ENCODE results near the gene C10orf67.
"Not testable (repeated sequence)": the region's sequence is repeated elsewhere in the genome, so short reads cannot be mapped to it uniquely, and the experiment has no call there.

C10orf67 gene

DNA sequence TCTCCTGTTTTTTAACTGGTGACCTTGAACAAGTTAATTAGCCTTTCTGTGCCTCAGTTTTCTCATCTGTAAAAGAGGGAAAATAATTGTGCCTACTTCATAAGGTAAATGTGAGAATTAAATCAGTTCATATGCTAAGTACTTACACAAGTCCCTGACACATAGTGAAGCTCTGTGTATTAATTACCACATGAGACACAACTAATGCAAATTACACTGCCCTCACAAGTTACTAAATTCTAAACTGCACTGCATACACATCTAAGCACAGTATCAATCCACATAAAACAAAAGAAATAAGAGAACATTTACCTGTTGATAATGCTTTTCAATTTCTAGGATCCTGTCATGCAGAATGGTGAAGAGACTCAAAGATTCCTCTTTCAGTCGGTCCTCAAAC lies 22.5 kb downstream of the C10orf67 start:
- DNase-seq, result no peak

DNA sequence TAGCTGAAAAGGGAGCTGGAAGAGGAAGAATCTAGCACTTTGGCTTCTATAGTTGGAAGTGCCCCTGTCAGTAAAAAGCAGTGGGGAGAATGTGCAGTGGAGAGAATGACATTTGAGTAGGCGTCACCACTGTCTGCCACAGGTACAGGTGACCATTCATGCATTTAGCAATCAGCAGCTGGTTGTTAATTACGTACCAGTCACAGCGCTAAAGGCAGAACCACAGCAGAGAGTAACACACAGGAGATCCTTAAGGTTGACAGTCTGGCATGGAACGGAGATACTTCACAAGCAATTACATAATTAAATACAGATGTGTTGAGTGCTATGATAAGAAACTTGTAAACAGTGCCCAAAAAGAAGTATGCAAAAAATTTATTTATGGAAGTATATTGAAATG lies 24.8 kb downstream of the C10orf67 start:
- DNase-seq, result no peak

DNA sequence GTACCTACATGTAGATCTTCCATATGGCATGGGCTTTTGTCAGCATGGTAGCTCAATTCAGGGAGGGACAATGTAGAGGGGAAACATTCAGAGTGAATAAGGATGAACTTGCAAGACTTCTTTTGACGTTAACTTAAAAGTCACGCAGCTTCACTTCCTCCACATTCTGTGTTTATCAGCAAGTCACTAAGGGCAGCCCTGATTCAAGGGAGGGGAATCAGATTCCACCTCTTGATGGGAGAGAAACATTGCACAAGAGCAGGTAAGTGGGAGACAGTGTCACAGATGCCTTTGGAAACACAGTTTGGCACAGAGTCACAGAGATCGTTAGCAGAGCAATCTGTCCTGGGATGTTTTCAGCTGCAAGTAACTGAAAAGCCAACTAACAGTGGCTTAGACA lies 26.2 kb downstream of the C10orf67 start:
- no peak for DNase-seq

DNA sequence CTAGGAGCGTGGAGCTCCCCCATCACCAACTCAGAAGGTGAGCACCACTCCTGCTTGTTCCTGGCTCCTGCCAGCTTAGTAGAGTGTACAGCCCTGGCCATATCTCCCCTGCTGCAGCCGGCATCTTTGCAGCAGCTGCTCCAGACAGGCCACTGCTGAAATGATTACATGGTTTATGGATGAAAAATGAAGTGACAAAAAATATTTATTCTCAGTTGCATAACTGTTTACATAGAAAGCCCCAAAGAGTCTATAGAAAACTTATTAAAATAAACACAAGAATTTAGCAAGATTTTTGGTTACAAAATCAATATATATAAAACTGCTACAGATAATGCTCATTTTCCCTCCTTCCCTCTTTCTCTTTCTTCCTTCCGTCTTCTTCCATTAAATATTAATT lies 27.2 kb downstream of the C10orf67 start:
- no peak for DNase-seq

DNA sequence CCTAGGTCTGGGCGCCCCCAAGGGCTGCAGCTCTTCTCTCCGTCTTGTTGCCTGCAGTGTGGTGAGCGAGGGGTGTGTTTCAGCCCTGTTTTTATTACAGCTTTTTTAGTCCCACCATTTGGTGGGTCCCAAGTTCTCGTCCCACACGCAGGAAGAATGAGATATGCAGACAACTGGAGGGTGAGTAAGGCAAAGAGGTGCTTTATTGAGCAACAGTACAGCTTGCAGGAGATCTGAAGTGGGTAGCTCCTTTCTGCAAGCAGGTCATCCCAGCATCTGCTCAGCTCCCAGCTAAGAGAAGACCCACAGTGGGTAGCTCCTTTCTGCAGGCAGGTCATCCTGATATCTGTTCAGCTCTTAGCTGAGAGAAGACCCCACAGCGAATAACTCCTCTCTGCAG lies 28.2 kb downstream of the C10orf67 start:
- DNase-seq, result no peak

DNA sequence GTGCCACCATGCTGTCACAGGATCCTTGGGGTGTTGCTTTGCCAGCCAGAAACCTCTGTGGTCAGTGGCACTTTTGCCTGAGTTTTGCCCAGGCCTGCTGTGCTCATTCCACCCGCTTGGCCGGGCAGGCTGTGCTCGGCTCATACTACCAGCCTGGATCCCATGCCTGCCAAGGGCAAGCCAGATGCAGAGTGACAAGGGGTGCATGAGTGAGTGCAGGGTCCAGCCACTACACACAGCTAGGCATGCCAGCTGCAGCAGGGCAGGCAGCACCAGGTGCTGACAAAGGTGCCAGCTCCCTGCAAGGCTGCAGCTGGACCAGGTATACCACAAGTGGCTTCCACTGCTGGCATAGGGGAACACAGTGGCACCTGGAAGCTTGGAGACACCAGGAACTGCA lies 28.6 kb downstream of the C10orf67 start:
- no peak for DNase-seq

DNA sequence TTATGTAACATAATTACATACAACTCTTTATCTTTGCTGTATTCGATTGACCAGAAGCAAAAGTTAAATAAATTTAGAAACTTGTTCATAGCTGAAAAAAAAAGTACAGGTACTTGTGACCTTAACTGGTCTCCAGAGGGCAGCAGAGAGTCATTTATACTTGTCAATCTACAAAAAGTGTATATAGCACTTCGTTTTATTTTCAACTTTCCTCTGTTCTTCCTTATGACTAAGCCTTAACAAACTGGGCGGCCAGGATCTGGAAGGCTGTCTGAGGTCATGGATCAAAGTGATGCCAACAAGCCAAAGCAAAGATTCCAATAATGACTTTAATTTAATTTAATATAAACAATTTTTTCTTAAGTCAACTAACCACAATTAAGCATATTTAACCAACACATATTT lies 29.8 kb downstream of the C10orf67 start:
- peak; percentile 47 for DNase-seq

DNA sequence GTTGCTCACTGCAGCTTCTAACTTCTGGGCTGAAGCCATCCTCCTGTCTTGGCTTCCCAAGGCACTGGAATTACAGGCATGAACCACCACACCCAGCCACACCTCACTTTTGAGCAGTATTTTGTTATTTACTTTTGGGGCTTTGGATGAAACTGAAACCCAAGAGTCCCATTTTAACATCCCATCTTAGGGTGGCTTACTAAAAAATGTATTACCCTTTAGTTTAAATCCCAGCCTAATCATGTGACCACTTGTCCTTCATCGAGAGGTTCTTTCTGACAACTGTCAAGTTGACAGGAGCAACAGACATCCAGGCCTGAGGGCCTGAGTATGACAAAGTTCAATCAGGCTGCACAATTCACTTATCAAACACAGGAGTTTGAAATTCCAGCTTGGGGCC lies 33.6 kb downstream of the C10orf67 start:
- no peak for DNase-seq

DNA sequence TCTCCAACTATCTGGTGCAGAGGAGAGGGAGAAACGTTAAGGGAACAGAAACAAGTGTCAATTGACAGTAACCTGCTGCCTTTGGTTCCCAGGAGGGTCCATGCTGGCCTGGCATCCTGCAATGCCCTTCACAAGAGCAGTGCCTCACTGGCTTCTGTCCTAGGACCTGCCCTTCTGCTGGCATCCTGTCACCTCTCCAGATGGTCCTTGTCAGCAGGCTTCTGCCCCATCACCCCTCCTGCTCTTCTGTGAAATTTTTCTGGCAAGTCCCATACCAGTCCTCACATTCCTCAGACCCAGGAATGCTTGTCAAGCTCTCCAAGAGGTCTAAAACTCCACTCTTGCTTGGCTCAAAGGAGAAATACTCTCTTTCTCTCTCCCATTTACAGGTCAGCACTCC lies 34.2 kb downstream of the C10orf67 start:
- DNase-seq, result no peak

DNA sequence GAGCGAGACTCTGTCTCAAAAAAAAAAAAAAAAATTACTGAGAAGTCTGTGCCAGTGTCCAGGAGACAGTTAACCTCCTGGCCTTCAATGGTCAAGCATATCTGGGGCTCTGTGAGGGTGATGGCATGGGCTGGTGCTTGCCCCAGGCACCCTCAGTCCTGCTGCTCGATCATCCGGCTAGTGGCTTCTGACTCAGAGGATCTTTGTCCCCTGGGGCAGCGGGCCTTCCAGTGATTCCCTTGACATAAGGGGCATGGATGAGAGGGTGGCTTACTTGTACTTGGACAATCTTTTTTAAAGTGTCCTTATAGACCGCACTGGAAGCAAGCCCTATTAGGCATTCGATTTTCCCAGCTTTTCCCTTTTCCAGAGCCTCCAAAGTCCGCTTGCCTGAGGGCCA lies 44.6 kb downstream of the C10orf67 start:
- DNase-seq, result not testable (repeated sequence)

DNA sequence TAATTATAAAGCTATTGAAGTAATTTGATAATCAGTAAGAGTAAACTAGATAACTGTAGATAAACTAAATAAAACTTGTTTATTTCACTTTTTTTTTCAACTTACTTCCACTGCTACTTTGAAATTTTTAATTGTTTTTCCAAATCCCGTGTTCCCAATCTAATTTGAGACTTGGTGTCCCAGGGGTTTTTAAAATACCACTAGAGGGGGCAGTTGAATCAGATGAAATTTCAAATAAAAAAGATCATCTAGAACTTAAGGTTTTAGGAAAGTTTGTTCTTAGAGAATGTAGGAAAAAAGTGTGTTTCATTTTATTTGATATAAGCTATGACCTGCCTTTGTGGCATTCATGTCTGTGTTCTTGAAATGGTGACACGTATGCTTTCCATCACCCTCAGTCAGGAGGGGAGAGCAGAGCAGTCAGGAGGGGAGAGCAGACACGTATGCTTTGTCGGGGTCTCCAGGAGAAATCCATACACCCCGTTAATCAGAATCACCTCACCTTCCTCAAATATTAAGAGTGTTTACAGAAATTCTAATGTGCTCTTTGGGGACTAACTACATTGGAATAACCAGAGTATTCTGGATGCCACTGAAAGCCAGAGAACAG lies 49.9 kb downstream of the C10orf67 start:
- DNase-seq, result no peak

DNA sequence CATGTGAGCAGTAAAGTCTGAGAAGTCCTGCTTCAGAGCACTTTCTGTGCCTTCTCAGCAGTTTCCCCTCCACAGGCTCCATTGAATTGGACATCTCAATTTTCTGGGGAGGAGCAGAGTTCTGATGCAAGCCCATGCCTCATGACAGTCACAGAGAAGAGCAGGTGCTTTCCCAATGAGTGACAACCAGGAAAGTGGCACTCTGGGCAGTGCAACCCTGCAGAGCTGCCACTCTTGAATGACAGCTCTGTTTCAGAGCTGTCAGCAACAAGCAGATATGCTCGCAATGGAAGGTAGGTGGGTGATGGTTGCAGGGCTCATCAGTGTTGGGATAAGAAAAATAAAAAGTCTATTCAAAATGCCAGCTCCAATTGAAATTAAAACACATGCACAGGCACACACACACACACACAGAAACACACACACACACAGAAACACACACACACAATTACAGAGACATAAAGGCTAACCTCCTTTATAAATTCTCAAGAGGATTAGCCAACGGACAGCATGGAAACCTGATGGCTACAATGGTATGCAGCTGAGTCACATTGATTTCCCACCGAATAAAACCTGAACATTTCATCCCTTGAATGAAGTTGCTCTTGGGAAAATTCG lies 50.5 kb downstream of the C10orf67 start:
- peak; percentile 30 for DNase-seq

DNA sequence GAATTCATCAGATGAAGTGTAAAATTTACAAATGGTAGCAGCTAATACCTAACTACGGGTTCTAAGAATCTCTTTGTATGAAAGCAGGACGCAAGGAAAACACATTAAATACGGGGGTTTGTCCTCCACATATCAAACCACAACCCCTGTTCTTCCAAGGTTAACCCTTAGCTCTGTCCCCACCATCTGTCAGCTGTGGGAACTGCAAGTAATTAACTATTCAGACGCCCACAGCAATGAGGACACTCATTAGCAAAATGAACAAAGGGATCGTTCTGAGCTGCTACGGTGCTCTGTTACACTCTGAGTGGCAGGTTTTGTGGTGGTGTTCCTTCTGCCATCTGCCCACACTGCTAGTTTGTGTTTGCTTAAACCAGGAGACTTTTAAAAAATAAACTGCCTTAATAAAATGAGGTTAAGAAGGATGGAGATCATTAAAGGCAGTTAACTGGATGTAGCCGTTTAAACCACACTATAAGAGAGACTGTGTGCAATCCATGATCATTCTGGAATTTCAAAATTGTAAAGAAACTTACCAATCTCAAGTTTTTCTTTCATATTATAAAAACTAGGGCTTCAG lies 51.4 kb downstream of the C10orf67 start:
- DNase-seq, result peak; percentile 79

DNA sequence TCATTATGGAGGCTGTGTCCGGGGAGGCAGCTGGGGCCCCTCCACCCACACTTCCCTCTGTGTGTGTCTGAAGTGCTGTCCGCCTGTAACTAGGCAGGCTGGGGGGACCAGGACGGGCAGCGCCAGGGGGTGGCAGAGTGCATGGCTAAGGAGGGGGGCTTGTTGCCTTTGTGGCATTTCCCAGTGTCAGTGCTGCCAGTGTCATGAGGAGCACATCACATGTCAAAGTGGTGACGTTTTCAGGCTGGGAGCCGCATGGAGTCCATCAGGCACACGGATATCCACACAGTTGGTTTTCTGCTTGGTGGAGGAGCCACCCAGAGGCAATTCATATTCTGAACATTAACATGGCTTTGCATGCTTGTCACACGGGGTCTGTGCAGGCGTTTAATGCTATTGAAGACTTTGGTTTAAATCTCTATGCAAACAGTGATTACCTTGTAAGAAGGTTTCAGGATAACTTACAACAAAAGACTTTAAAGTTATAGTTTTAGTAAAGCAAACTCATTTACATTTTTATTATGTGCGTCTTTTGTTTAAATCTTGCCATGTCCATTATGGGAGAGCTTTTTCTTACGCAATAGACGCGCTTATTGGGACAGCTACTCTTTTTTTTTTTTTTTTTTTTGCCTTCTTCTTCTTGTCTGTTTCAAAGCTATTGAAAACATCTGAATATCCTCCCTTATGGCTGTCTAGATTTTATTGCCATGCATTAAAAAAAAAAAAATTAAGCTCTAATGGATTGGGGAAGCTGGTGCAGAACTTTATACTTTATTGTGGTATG lies 52.9 kb downstream of the C10orf67 start:
- DNase-seq, result peak; percentile 71

DNA sequence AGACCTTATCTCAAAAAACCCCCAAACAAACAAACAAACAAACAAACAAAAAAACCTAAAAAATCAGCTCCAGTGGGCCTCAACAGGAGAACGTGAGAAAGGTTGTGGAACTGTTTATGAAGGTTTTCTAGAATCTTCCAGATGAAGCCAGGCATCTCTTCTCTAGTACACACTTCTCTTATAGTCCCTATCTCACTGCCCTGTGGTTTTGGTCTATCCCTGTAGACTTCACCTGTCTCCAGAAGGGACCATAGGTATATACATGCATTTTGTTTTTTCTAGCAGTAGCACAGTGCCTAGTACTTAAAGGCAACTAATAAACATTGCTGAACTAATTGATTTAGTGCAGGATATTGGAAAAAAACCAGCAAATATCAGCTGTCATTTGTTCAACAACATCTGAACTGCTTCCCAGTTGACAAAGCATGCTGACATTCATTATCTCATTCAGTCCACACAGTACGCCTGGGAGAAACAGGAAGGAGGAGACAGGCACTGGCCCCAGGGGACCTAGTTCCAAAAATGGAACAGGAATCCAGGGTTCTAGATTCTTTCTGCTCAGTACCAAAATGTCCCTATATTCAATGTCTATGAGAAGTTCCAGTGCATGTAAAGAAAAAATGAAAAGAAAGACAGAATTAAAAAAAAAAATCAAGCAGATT lies 59.8 kb downstream of the C10orf67 start:
- DNase-seq, result no peak

DNA sequence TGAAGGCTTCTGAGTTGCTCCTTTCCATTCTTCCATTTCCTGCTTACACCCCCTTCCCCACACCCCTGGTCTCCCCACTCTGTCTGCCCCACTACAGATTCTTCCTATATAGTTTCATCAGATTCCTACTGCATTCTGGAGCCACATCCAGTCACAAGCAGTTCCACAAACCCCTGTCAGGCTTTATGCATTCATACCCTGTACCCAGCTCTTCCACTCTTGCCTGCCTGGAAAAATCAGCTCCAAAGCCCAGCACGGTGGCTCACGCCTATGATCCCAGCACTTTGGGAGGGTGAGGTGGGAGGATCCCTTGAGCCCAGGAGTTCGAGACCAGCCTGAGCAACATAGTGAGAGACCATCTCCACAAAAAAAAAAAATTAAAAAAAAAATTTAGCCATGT lies 60.4 kb downstream of the C10orf67 start:
- DNase-seq, result no peak

DNA sequence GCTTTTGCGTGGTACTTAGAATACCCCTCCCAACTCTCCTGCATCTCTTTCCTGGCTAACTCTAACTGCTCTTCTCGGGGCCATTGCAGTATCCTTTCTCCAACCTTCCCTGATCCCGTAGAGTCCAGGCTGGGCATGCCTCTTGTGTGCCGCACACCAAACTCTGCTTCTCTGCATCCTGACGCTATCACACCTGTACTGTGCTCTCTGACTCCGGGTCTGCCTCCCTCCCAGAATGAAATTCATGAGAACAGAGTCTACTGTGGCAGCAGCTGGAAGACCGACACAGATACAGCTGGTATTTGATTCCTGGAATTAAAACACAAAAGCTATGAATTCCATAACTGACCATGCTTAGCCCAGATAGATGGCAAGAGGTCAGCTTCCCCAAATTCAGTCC lies 60.9 kb downstream of the C10orf67 start:
- DNase-seq, result no peak

DNA sequence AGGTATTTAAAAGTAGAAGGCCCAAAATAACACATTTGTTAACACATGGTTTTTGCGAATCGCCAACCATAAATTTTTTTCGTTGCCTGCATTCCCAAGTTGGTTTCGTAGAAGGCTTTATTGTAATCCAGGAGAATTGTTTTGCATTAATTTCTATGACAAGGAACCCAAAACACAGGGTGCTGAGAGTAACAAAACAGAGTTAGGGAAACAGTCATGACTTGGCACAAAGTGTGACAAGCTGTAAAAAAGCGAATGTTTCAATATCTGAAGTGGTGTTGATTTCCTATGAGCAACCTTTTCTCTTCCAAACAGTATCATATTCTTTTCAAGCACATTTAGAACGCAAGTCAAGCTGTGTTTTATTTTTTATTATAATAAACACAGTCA lies 63.6 kb downstream of the C10orf67 start:
- DNase-seq, result no peak

DNA sequence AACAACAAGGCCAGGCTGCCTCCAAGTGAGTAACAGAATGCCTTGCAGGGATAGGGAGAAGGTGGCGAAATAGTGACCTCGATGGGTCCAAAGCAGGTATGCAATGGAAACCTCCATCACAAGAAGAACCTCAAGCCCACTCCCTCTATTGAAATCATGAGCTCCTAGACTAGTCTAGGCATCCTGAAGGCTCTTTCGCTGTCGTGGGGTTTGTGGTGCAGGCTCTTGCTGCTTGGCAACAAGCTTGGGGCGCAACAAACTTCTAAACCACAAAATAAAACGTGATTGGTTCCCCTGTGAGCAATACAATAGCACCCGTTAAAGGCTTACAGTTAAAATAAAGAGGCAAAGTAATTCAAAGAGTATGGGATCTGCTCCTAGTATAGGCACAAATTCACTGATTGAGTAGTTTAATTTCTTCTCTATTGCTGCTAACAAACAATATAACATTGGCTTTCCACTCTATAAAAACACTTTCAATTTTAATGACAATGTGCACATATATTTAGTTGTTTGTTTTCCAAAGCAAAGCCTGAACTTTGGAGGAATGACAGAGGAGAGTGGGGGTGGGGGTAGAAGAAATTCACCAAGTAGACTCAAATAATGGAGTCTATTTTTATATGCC lies 64.1 kb downstream of the C10orf67 start:
- DNase-seq, result no peak

DNA sequence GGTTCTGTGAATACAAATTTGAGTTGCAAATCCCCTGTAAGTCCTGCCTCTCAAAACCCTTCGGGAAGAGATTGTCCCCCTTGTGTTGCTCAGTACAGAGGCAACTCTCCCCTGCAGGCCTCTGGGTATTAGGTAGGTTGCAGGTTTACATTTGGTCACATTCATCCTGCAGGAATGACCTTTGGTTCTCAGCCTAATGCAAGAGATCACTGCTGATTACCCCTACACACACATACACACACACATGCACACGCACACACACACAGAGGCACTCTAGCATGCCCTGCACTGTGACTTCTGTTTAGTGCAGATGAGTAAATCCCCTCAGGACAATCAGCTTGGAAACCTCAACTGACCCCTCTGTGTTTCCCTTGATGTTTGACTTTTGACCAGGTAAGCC lies 69.2 kb downstream of the C10orf67 start:
- DNase-seq, result no peak

DNA sequence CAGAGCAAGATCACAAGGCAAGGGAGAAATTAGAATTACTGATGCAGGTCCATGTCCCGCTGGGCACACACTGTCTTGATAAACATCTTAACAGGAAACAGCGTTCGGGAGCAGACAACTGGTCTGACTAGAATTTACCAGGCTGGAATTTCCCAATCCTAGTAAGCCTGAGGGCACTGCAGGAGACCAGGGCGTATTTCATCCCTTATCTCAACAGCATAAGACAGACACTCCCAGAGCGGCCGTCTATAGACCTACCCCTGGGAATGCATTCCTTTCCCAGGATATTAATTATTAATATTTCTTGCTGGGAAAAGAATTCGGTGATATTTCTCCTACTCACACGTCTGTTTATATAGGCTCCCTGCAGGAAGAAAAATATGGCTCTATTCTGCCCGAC lies 70.4 kb downstream of the C10orf67 start:
- not testable (repeated sequence) for DNase-seq

DNA sequence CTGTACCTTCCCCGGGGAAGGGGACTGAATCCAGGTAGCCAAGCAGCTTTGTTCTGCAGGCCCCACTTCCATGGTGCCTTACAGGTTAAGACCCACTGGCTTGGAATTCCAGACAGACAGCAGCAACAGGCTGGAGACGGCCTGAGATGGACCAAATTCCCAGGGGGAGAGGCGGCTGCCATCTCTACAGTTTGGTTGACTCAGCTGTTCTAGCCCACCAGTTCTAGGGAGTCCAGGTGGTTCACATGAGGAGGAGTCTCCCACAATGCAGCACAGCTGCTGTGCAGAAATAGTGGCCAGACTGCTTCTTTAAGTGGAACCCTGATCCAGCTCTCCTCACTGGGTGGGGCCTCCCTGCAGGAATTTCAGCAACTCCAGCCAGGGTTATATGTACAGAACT lies 74.1 kb downstream of the C10orf67 start:
- DNase-seq, result no peak

All from retina (tissue), 1 donor.